Measurements from ENCODE around the gene ZNF813.
A peak's percentile ranks its signal among the peaks of the same experiment; 100 is the strongest.

ZNF813 gene

GRCh38 chr19:53431399-53432087, 36.0 kb upstream of the ZNF813 start, which contains the start of gene ZNF761 (continued):
- TF ChIP-seq ZNF555 (tag by site-specific recombination; conservative IDR thresholded peaks at IDR 0.05) (no peak), ZFP3 (tag by site-specific recombination; IDR thresholded peaks at IDR 0.05; ENCODE audit: low read depth) (no peak), ZBTB11 (tag by site-specific recombination; conservative IDR thresholded peaks at IDR 0.05; ENCODE audit: low read depth) (no peak), ZNF394 (tag by site-specific recombination; IDR thresholded peaks at IDR 0.05; ENCODE audit: borderline replicate concordance) (peak; percentile 30; the same call in 1 of the 2 replicates), INSM2 (tag by site-specific recombination; IDR thresholded peaks at IDR 0.05) (no peak), ZBTB17 (tag by site-specific recombination; IDR thresholded peaks at IDR 0.05) (peak; percentile 40; the same call in 1 of the 2 replicates), ZNF114 (tag by site-specific recombination; IDR thresholded peaks at IDR 0.05) (no peak), PRDM10 (tag by site-specific recombination; IDR thresholded peaks at IDR 0.05) (peak; percentile 92), ZNF837 (tag by site-specific recombination; IDR thresholded peaks at IDR 0.05) (no peak), ZNF76 (tag by site-specific recombination; IDR thresholded peaks at IDR 0.05; ENCODE audit: borderline replicate concordance, low read depth) (no peak), ZNF473 (tag by site-specific recombination; IDR thresholded peaks at IDR 0.05) (no peak), ZNF449 (tag by site-specific recombination; IDR thresholded peaks at IDR 0.05) (no peak), ZNF660 (tag by site-specific recombination; IDR thresholded peaks at IDR 0.05) (no peak), SCRT1 (tag by site-specific recombination; IDR thresholded peaks at IDR 0.05; ENCODE audit: borderline replicate concordance) (no peak), ZNF529 (tag by site-specific recombination; IDR thresholded peaks at IDR 0.05; ENCODE audit: insufficient replicate concordance) (no peak), ZNF398 (tag by site-specific recombination; IDR thresholded peaks at IDR 0.05) (no peak), ZSCAN4 (tag by site-specific recombination; IDR thresholded peaks at IDR 0.05) (no peak), ZBTB26 (tag by site-specific recombination; optimal IDR thresholded peaks at IDR 0.05) (peak; percentile 32), ZFP41 (tag by site-specific recombination; IDR thresholded peaks at IDR 0.05; ENCODE audit: borderline replicate concordance) (no peak), MEIS1 (CRISPR knock-in tag; IDR thresholded peaks at IDR 0.05; ENCODE audit: borderline replicate concordance) (no peak), PATZ1 (tag by site-specific recombination; IDR thresholded peaks at IDR 0.05) (no peak)

Data from HEK293 (cell line).